PFSK-1 (cell line): ENCODE data around the gene GRIK3.

ENCODE experiments used
- POLR2AphosphoS5 ChIP-seq: IDR thresholded peaks from 2 replicates; pipeline ENCODE4 v1.6.1; 2012; ENCODE audit warnings: low read depth, mild to moderate bottlenecking, control low read depth, low read length, moderate library complexity
- TAF1 ChIP-seq: IDR thresholded peaks from 2 replicates; pipeline ENCODE4 v1.6.1; 2012; ENCODE audit warnings: low read length, control low read depth, borderline replicate concordance; ENCODE audit not compliant: insufficient read depth

DNA sequence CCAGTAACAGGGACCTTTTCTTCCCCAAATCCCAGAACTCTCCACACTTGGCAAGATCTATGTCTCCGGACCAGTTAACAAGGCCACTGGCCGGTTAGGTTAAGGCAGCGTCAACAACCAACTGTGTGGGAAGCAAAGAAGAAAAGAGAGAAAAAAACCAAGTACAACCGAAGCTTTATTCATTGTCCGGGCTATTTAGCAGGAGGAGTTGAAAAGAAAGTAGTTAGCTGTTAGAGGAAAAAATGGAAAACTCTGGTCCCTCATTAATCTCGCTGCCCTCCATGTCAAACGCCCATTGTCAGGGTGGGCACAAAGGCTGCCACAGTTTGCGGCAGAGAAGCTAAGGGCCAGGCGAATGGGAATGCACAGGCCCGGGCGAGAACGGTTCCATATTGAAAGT, 49.3 kb upstream of the GRIK3 start:
- TF ChIP-seq TAF1 (no peak), POLR2AphosphoS5 (no peak)
